Measurements from ENCODE around the gene RNASE7.

Gene RNASE7

DNA sequence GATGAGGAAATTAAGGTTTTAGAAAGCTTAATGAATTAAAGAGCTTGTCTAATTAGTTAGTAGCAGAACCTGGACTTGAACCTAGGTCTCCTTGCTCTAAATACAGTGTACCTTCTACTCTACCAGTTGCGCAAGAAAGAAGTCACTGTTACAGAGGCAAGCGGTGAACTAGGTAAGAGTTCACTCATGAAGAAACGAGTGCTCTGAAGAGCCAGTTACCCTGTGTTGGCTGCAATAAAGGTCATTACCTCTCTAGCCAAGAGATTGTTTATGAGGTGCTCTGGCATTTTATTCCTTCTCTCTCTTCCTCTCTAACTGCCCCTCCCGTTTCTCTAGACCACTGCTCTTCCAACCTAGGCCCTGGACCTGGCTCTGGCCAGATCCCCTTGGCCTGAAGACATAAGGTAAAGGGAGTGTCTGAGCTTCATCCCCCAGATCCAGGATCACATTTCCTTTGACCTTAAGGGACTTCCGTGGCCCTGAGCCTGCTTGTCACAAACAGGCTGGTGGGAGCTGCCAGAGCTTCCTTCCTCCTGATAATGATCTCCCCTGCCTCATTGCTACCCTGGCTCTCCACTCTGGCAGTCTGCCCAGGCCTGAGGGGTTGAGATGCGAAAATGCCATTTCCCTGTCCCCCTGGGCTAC, 1.9 kb downstream of the RNASE7 start:
- FAIRE-seq: no peak

DNA sequence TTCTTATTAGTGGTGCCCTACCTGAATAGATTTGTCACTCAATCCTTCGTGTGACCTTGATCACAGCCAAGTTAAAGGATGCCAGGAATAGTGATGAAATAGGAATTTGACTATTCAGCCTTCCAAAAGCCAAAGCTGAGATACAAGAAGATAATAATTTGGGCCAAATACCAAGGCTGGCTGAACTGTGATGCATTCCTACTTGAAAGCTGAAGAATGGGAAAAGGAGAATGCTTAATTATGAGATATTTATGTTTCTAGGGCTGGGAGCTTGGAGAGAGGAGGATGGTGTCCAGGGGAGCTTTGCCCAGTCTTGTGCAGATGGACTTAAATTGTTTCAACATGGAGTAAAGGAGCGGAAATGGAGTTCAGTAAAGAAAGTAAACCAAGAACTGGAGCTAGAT, 5.2 kb downstream of the RNASE7 start:
- no peak for FAIRE-seq

DNA sequence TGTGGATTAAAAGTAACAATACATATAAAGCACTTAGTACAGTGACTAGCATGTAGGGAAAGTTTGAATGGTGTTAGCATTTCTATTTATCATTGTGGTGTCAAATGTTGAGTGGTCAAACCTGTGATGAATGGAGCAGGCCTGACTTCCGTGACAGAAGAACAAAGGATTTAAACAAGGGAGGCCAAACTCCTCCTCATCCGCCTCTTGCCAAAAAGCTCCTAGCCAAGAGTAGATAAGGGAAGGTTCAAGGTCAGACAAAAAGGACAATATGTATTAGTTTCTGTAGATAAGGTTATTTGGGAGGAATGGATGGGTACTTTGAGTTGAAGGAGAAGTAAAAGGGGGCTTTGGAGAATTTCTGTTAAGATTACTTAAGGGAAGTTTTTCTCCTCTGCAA, 6.5 kb downstream of the RNASE7 start:
- FAIRE-seq: no peak

DNA sequence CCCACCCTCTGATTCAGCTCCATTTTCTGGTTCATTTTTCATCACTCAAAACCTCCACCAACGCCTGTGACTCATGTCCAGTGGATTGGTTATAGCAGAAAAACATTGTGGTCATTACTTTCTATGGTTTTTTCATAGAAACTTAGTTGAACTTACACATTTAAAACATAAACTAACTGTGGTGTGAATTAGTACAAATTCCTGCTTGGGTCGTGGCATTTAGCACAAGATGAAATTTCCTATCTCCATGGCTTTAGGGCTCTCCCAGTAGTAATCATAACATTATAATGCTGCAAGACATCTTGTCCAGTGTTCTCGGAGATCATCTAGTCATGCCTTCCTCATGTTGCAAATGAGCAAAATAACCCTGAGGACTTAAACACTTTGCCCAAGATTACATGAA, 7.1 kb downstream of the RNASE7 start:
- FAIRE-seq: no peak

DNA sequence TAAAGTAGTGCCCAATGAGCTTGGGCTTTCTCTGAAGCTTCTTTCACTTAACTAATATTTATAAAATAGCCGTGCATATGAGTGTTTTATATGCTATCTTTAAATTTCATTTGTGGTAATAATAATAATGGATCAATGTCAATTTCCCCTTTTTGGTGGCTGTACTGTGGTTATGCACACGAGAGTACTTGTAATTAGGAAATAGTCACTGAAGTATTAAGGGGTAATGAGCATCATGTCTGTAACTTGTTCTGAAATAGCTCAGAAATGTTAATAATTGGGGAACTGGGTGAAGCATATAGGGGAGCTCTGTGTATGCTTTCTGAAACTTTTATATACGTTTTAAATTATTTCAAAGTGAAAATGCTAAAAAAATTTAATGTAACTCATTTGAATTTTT, 8.4 kb downstream of the RNASE7 start:
- no peak for FAIRE-seq

DNA sequence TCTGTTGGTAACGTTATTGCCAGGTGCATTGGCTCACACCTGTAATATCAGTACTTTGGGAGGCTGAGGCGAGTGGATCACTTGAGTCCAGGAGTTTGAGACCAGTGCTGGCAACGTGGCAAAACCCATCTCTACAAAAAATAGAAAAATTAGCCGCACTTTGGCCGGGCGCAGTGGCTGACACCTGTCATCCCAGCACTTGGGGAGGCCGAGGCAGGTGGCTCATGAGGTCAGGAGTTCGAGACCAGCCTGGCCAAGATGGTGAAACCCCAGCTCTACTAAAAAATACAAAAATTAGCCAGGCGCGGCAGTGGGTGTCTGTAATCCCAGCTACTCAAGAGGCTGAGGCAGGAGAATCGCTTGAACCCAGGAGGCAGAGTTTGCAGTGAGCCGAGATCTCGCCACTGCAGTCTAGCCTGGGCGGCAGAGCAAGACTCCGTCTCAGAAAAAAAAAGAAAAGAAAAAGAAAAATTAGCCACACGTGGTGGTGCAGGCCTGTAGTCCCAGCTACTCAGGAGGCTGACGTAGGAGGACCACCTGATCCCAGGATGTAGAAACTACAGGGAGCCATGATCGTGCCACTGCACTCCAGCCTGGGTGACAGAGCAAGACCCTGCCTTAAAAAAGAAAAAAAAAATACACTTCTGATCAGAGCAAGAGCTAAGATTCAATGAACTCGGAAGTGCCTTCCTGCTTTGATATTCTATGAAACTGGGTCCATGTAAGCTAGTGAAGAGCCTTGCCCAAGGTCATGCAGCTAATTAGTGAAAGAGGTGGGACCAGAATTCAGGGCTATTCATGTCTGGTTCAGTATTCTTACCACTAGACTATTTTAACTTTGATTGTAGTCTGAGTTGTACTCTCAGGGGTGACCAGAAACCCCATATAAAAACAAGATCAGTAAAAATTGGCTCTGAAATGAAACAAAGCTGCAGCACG, 11.3 kb downstream of the RNASE7 start:
- FAIRE-seq: no peak

DNA sequence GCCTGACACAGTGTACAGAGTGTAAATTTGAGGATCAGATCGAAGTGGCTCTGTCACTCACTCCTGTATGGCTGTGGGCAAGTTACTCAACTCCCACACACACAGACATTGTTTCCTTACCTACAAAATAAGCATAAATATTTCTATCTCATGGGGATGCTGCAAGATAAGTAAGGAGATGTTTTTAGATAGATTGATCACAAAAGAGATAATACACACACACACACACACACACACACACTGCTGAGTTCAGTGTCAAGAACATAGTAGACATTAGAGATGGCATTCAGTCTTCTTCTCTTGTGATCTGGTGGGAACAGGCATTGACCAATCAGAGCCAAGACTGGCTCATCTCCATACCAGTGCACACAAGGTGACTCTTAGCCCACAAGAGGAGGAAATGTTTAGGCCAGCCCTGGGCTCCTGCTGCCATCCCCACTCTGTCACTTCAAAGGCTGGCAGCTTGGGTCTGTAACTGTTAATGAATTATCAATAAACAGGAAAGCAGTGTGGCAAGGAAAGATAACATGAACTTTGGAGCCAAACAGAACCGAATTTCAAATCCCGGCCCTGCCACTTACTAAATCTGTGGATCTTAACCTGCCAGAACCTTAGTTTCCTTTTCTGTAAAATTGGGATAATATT, 12.1 kb downstream of the RNASE7 start:
- FAIRE-seq: no peak

DNA sequence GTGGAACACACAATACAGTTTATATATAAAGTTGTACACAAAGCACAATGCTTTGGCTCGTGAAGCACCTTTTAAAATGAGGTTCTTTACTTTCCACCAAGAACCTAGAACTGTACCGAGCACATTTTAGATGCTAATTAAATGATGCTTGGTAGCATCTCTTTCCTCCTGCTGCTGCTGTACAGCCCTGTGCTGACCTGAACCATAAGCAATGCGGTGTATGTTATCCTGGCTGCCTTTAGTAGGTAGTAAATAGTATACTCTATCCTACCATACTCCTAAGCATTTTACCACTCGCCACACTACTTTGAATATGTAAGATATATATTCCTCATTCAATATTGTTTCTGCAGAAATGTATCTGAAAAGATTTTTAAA, 12.6 kb downstream of the RNASE7 start:
- FAIRE-seq: no peak

DNA sequence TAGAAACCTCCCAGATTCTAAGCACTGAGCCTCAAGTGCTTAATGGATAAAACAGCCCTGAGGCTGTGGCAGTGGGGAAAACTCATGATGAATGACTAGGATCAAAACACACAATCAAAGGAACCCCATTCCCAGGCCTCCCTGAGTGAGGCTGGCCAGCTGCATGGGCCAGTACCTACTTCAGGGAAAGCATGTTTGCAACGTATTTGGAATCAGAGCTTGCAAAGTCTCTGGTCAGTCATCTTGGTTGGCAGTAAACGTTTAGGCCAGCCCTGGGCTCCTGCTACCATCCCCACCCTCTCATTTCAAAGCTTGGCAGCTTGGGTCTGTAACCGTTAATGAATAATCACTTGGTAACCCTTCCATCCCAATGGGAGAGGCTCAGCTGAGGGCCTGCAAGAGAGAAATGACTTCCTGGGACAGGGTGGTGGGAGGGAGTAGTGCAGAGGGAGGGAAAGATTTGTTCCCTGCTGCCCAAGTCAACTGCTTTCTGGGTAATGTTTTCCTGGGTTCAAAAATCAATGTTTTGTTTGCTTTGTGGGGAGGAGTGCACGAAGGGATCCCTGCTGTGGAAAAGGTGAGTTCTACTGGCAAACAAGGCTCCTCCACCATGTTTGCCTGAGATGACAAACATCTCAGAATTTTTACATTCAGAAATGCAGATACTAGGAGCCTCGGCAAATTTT, 13.4 kb downstream of the RNASE7 start:
- FAIRE-seq: no peak

DNA sequence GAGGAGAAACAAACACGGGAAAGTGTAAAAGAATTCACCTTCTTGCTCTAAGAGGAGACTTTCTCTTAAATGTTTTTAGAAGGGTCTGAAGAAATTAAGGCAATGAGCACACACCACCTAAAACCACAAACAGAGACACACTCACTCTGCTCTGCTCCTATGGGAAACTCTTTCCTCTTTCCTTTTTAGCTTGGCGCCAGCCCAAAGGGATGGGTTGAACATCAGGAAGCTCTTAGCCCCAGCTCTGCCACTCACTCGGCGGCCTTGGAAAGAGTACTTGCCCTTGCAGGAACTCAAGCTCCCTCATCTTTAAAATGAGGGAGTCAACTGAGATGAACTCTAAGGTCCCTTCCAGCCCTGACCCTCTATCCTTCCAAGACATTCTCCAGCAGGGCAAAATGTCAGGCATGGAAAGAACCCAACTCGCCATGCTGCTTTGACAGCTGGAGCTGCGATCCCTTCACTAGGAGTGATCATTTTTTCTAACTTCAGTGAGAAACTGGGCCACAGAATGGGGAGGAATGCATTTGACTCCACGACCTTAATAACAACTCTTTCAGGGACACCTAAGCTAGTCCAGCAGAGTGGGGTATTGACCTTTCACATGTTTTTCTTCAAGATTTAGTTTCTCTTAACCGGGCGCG, 14.5 kb downstream of the RNASE7 start:
- no peak for FAIRE-seq

DNA sequence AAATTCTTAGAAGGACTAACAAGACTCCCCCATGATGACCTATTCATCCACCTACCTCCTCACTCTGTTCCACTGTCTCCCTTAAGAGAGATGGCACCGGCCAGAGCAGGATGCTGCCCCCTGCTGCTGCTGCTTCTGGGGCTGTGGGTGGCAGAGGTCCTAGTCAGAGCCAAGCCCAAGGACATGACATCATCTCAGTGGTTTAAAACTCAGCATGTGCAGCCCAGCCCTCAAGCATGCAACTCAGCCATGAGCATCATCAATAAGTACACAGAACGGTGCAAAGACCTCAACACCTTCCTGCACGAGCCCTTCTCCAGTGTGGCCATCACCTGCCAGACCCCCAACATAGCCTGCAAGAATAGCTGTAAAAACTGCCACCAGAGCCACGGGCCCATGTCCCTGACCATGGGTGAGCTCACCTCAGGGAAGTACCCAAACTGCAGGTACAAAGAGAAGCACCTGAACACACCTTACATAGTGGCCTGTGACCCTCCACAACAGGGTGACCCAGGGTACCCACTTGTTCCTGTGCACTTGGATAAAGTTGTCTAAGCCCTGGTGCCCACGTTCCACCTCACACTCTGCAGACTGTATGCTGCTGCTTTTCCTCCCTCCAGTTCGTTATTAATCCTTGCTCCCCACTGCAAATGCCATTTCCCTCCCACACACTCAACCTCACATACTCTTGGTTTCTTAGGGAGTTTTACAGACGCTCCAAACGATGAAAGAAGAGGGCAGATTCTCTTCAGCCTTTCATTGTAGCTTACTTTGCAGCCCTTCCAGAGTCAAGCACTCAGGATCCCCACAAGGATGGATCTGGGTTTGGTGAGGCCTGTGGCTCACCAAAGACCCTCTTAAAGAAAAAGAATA, 15.9 kb downstream of the RNASE7 start, which contains the start of gene RNASE8:
Gene RNASE8, plus strand, starts transcription at position 20 of the 873 bp plus-strand sequence. Its CDS starts 71 bp downstream, at position 91.
- no peak for FAIRE-seq

DNA sequence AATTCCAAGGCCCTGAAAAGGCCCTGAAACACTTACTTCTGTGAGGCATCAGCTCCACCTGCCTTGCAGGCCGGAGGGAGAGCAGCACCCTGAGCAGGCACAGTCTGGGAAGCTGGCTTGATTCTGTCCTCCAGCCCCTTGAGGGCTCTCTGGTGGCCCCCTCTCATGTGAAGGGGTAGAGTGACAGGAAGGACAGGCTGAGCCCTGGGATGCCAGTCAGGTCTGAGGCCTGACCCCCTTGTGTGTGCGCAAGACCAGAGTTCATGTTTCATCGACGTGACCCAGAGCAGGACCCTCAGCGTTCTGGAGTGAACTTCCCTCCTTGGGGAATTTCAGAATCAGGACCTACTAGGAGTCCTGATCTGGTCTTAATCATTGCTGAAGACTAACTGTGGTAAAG, 16.7 kb downstream of the RNASE7 start:
- no peak for FAIRE-seq

DNA sequence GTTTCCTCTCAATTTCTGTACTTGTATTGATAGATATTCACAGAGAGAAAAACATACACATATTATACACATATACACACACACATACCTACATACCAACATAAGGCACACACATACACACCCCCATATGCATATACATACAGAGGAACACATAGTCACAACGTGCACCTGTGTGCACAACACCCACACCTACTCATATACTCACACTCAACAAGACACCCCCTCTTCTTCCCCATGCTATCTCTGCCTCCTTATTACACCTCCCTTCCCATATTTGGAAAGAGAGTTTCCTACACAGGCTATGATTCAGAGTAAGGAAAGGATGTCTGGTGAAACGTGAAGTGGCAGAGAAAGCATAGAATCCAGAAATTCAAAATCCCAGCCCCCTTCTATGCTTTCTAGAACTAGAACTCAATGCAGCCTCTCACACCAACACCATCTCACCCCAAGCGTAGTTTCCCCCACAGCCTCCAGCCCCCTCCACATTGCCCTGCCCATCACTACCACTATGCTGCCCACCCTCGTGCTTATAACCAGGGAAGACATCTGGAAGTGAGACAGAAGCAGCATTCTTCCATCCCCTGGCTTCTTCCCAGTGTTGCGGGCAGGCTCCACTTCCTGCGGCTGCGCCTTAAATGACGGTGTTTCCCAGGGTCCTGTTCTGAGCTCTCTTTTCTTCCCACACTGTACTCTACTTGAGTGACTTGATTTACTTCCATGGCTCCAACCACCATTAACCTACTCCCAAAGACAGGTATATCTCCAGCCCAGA, 17.9 kb downstream of the RNASE7 start:
- FAIRE-seq: no peak

DNA sequence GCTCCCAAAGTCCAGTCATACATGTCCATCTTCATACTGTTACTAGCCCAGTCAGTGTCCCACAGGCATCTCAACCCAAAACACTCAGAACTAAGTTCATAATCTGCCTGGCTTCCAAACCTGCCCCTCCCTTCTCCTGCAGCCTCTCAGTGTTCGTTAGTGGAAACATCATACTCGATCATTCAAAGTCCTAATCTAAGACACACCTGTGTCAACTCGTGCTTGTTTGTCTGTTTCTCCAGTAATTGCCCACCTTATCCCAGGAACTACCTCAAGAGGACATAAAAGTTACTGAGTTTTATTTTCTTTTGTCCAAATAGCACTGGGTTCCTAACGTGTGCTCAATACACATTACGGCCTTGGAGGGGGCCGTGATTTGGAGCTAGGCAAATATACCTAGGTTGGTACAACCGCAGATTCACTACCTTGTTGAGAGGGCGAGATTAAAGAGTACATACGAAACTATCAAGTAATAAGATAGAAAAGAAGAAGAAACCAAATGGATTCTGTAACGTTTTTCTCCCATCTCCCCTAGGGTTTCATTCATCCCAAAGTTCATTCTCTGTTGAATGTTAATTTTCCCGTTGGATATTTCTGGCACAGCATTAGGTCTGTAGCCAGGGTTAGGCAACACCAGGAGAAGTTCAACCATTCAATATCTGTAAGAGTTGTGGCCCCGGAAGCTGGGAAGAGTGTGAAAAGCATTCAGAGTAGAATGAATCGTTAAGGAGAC, 18.6 kb downstream of the RNASE7 start:
- no peak for FAIRE-seq

DNA sequence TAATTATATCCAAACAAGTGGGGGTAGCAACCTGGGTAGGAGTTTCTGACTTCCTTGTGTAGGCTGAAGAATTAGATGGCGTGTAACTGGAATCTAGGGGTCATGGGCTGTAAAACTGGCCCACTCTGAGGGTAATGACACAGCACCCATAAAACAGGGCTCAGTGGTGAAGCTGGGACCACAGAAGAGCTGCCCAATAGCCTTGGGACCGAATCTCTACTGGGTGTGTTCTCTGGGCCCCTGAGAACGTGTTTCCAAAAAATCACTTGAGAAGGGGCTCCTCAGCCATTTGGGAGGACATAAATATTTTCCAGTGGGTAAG, 19.1 kb downstream of the RNASE7 start:
- FAIRE-seq: no peak

DNA sequence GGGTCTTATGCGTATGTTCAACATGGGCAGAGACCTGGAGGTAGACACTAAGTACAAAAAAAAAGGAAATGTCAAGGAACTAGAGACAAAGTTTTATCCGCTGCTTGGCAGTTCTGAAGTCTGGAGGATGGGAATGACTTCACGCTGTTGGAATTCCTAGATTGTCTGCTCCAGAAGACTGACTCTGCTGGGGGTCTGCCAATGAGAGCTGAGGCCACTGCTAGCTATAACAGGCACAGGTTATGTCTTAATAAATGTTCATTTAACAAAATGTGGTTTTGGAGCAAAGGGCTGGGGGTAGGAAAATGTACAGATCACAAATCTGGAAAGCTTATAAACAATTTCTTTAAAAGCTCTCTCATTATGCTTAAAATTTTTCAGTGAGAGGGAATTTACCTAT, 21.3 kb downstream of the RNASE7 start:
- FAIRE-seq: no peak

DNA sequence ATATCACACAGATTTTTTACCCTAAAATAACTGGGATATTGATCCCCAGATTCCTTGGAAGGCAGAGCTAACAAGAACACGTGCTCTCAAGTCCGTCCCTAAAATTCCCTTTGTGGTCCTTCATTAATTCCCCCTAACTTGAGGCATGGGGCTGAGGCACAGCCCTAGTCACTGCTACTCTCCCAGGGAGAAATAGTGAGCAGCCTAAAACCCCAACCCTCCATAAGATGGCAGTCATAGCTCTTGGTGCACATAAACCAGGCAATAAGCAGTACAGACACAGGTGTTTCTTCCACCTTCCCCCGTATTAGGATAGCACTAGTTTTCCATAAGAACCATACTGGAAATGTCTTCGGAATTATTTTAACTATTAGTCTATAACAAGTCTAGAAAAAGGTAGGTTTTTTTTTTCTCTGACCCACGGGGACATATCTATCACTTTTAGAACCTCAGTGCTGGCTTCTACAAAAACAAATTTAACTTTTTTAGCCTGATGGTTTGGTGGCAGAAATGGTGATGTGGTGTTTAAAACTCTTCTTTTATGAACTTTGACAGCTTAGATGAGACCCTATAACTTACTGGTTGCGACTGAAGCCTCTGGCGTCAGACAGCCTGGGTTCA, 24.8 kb downstream of the RNASE7 start:
- no peak for FAIRE-seq

DNA sequence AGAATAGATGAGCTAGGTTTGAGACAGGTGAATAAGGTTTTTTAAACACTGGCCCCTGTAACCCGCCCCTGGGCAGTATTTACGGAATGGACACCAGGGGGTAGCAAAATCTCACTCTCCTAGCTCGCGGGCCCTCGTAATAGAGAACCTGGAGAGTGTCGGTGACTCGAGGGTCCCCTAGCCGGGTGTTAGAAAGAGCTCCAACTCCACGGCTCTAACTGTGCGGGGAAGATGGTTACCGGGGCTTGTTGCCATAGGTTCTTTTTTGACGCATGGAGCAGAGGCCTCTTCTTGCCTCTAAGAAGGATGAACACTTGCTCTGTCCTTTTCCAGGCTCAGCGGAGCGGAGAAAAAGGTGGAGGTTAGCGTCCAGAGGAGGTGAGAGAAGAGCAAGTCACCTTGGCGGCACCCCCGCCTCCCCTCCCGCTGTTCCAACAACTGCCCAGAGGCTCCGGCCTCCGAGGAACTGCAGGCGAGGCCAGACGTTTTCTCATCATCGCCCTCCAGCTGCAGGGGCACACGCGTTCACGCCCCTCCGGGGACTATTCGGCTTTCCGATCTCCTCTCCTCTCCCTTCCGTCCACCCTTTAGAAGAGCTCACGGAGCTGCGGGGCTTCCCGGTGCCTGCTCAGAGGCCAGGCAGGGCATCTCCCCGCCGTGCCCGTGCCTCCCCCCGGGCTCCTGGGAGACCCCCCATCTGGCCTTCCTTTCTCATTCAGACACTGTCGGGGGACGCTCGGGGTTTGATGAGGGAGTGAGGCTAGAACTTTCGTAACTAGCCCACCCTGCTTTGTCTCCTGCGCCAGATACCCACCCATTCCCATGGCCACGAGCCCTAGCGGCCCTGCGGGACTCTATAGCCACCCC, 26.6 kb downstream of the RNASE7 start:
- FAIRE-seq: no peak

Measured in colon (tissue), 2 donors.